Activated CD8-positive, alpha-beta memory T cell treated with anti-CD3 and anti-CD28 coated beads for 48 hours (primary cell): ENCODE results near the gene DOCK9.

Experiments used
- DNase-seq, 3 experiments: peaks; one replicate each; pipeline ENCODE4 v3.0.0-alpha.2; 2020; ENCODE audit warnings: low read depth in 2 of 3, low spot score in 2 of 3

Gene DOCK9

GRCh38 chr13:98947925-98948324 lies 29.9 kb downstream of the DOCK9 start:
- no peak for DNase-seq

- DNase-seq, result no peak
Observed at GRCh38 chr13:98945863-98946605, 31.8 kb downstream of the DOCK9 start.

GRCh38 chr13:98944336-98944735 lies 33.5 kb downstream of the DOCK9 start:
- DNase-seq, result no peak

GRCh38 chr13:98942997-98943396 lies 34.9 kb downstream of the DOCK9 start:
- no peak for DNase-seq

GRCh38 chr13:98942485-98942884 lies 35.4 kb downstream of the DOCK9 start:
- no peak for DNase-seq

- DNase-seq, result no peak
Observed at GRCh38 chr13:98941536-98941935, 36.3 kb downstream of the DOCK9 start.

- no peak for DNase-seq
Observed at GRCh38 chr13:98941126-98941525, 36.7 kb downstream of the DOCK9 start.

- no peak for DNase-seq
Observed at GRCh38 chr13:98940325-98941001, 37.4 kb downstream of the DOCK9 start.

- no peak for DNase-seq
Observed at GRCh38 chr13:98939660-98940191, 38.1 kb downstream of the DOCK9 start.

GRCh38 chr13:98938801-98939200 lies 39.1 kb downstream of the DOCK9 start:
- DNase-seq, result no peak

GRCh38 chr13:98937911-98938381 lies 39.9 kb downstream of the DOCK9 start:
- no peak for DNase-seq

- no peak for DNase-seq
Observed at GRCh38 chr13:98934243-98934642, 43.6 kb downstream of the DOCK9 start.

- DNase-seq, result no peak
Observed at GRCh38 chr13:98930151-98930591, 47.7 kb downstream of the DOCK9 start.

- DNase-seq, result no peak
Observed at GRCh38 chr13:98927951-98928927, 49.6 kb downstream of the DOCK9 start.

GRCh38 chr13:98925949-98926348 lies 51.9 kb downstream of the DOCK9 start:
- DNase-seq, result no peak

- DNase-seq, result no peak
Observed at GRCh38 chr13:98923641-98924397, 54.0 kb downstream of the DOCK9 start.

- no peak for DNase-seq
Observed at GRCh38 chr13:98922306-98922705, 55.6 kb downstream of the DOCK9 start.

- DNase-seq, result no peak
Observed at GRCh38 chr13:98921786-98922185, 56.1 kb downstream of the DOCK9 start.

- no peak for DNase-seq
Observed at GRCh38 chr13:98921015-98921580, 56.8 kb downstream of the DOCK9 start.

GRCh38 chr13:98919566-98919965 lies 58.3 kb downstream of the DOCK9 start:
- DNase-seq, result no peak
